Panc1 (cell line): ENCODE data around the gene CEP170B.

Source experiments
- CTCF ChIP-seq: fragments of 450-650 bp; IDR thresholded peaks from 2 replicates; pipeline ENCODE4 v1.5.1; 2017; ENCODE audit warnings: mild to moderate bottlenecking
- POLR2AphosphoS5 ChIP-seq: IDR thresholded peaks from 2 replicates; pipeline ENCODE4 v1.6.1; 2012; ENCODE audit warnings: mild to moderate bottlenecking, low read depth, low read length, moderate library complexity
- REST ChIP-seq, 2 experiments: IDR thresholded peaks; 2 replicates each; pipeline ENCODE4 v1.6.1; 2011 to 2012; ENCODE audit warnings: low read depth in 2 of 2, control low read depth in 1 of 2, low read length in 1 of 2, mild to moderate bottlenecking in 1 of 2, moderate library complexity in 1 of 2; ENCODE audit not compliant: insufficient read depth in 1 of 2
- SIN3A ChIP-seq: IDR thresholded peaks from 2 replicates; pipeline ENCODE4 v1.6.1; 2012; ENCODE audit warnings: low read depth, mild to moderate bottlenecking, low read length, moderate library complexity, borderline replicate concordance; ENCODE audit not compliant: insufficient read depth
- TCF7L2 ChIP-seq: IDR thresholded peaks from 2 replicates; pipeline ENCODE4 v1.6.1; 2011; ENCODE audit warnings: mild to moderate bottlenecking, low read depth, low read length, inconsistent platforms

DNA sequence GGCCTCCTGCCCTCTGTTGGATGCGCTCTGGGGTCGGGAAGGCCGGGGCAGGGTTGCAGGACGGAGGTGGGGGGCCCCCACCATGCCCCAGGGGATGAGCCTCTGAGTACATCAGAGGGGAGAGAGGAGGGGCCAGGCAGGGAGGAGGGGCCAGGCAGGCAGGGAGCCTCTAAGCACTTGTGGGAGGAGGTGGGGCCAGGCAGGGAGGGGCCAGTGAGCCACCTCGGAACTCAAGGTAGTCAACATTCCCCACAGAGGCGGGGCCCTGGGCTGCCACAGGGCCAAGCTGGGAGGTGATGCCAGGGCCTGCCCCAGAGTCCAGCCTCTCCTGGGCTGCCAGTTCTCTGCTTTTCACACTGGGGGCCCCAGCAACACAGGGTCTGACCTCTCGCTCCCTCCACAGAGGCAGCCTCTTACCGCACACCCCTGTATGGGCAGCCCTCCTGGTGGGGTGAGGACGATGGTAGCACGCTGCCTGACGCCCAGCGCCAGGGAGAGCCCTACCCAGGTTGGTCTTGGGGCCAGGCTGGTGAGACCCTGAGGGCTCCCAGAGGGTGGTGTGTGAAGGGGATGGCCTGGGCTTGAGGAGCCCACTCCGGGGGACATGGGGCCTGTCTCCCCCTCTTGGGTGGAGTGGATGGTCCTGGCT is 17.4 kb downstream of the CEP170B start:
- no peak for TF ChIP-seq CTCF
- no peak for TF ChIP-seq POLR2AphosphoS5
- no peak for TF ChIP-seq REST (IDR thresholded peaks at IDR 0.05; ENCODE audit: insufficient read depth in 1 of 2, low read depth in 2 of 2, low read length in 1 of 2)
- TF ChIP-seq TCF7L2 = no peak
- no peak for TF ChIP-seq SIN3A
